HPDE6-E6E7 (cell line): ENCODE measurements around the gene JCAD.
"Not testable (repeated sequence)": the region's sequence is repeated elsewhere in the genome, so short reads cannot be mapped to it uniquely, and the experiment has no call there.

Source experiments
- DNase-seq: peaks from one replicate; pipeline ENCODE4 v3.0.0; 2011; ENCODE audit warnings: missing footprints; ENCODE audit errors: extremely low spot score

The JCAD gene

GRCh38 chr10:29982997-29983648 lies 76.3 kb downstream of the JCAD start:
- no peak for DNase-seq

- DNase-seq, result no peak
Observed at GRCh38 chr10:29981510-29981909, 77.9 kb downstream of the JCAD start.

- no peak for DNase-seq
Observed at GRCh38 chr10:29980084-29980483, 79.3 kb downstream of the JCAD start.

GRCh38 chr10:29979421-29979779 lies 80.0 kb downstream of the JCAD start:
- DNase-seq, result not testable (repeated sequence)

- no peak for DNase-seq
Observed at GRCh38 chr10:29977171-29977570, 82.2 kb downstream of the JCAD start.

GRCh38 chr10:29976134-29976533 lies 83.3 kb downstream of the JCAD start:
- no peak for DNase-seq

- no peak for DNase-seq
Observed at GRCh38 chr10:29974773-29975172, 84.6 kb downstream of the JCAD start.

DNA sequence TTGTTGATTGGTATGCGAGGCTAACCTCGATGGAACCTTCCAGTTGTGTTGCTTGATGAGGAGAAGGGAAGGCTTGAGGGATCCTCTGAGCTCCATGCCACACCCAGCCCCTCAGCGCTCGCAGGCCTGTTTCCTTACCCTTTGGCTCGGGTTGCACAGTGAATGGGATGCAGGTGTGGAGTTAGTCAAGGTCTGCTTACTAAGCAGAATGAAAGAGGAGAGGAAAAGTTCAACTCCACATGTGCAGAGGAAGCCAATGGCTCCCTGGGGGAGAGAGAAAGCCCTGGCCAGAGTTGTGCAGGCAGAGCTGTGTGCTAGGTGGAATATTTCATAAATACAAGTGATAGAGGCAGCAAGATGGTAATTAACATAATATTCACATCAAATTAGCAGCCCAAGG lies 85.5 kb downstream of the JCAD start:
- DNase-seq, result no peak

DNA sequence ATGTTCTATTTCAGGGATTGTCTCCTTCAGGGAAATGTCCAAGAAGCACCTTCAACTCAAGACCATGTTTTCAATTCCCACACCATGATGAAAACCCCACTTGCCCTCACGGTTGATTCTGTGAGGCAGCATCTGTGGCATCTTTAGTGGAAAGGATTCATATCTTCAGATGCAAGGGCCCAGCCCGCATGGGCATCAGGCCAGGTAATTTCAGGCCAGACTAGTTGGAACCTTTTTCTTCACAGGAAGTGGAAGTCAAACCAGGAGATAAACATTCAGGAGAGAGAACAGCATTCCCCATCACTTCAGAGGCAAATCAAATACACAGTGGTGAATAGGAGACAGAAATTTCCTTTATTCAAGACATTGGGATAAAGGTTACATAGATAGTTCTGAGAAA lies 88.8 kb downstream of the JCAD start:
- DNase-seq, result no peak

GRCh38 chr10:29970012-29970396 lies 89.4 kb downstream of the JCAD start:
- no peak for DNase-seq

GRCh38 chr10:29969255-29970011 lies 90.0 kb downstream of the JCAD start:
- DNase-seq, result no peak

- DNase-seq, result no peak
Observed at GRCh38 chr10:29968585-29968984, 90.8 kb downstream of the JCAD start.

- no peak for DNase-seq
Observed at GRCh38 chr10:29966269-29966668, 93.1 kb downstream of the JCAD start.
